SK-N-DZ (cell line): ENCODE measurements around the gene ZNF627.
"Not testable (repeated sequence)": the region's sequence is repeated elsewhere in the genome, so short reads cannot be mapped to it uniquely, and the experiment has no call there.

Source experiments
- DNase-seq: peaks from one replicate; pipeline ENCODE4 v3.0.0-alpha.2; 2015; ENCODE audit warnings: low spot score

The ZNF627 gene

DNA sequence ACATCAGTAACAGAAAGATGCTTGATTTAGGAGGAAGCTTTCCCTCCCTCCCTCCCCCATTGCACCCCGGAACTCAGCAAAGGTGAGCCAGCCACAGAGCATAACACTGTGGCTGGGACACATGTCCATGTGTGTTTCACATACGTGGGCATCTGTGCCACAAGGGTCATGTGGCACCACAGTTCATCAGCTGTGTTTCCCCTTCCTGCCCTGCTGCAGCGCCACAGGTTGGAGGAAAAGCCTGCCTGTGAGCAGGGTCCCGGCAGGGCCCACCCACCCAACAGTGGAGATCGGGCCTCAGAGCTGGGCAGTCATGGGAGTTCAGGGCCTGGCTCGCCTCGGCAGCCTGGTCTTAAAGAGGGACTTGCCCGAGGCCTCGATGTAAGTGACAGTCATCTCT, 22.6 kb upstream of the ZNF627 start:
- no peak for DNase-seq

DNA sequence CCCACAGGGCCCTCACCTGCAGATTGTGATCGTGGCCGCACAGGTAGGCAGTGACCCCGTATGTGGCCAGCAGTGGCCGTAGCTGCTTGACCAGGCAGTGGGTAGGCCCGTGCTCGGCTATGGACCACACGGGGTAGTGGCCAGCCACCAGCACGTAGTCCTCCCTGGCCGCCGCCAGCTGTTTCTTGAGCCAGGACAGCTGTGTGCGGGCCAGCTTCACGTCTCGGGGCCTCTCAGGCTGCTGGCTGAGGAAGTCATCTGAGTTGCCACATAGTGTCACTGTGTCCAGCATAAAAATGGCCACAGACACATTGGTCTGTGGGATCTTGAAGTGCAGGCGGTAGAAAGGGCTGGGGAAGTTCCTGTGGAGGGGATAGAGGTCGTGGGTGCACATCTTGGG, 21.1 kb upstream of the ZNF627 start:
- DNase-seq = no peak

DNA sequence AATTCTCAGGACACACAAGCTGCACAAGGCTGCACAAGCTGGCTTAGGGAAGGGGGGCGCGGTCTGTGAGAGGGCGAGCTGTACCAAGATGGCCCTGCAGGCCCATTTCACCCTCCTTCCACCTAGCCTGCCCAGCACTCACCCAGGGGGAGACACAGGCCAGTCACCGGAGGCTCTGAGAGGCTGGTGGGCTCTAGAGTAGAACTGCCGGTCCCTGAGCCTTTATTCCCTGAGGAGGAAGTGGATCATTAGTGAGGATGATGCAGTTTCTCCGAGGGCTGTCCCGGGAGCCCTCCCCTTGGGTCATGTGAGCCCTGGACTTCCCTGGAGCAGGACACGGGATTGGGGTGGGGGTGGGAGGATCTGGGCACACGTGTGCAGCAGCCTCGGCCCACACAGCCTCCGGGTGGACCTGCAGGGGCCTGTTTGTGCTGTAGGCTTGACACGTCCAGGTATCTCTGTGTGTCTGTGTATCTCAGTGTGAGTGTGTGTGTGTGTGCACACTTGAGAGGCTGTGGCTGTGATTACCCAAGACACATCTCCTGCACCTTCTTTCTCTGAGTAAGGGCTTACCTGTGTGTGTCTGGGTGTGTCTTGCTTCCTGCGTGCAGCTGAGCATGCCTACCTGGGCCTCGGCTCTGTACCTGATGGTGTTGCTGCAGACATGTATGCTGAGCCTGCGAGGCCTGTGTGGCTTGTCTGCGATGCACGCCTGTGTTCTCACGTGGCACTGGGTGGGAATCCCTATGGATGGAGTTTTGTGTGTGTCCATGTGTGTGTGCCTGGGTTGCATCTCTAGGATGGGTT, 19.6 kb upstream of the ZNF627 start, which contains the start of gene ACP5:
Gene ACP5, minus strand, starts transcription at position 195 of the 807 bp plus-strand sequence. CDS start 328 bp downstream, outside the sequence.
- DNase-seq = peak; percentile 46

DNA sequence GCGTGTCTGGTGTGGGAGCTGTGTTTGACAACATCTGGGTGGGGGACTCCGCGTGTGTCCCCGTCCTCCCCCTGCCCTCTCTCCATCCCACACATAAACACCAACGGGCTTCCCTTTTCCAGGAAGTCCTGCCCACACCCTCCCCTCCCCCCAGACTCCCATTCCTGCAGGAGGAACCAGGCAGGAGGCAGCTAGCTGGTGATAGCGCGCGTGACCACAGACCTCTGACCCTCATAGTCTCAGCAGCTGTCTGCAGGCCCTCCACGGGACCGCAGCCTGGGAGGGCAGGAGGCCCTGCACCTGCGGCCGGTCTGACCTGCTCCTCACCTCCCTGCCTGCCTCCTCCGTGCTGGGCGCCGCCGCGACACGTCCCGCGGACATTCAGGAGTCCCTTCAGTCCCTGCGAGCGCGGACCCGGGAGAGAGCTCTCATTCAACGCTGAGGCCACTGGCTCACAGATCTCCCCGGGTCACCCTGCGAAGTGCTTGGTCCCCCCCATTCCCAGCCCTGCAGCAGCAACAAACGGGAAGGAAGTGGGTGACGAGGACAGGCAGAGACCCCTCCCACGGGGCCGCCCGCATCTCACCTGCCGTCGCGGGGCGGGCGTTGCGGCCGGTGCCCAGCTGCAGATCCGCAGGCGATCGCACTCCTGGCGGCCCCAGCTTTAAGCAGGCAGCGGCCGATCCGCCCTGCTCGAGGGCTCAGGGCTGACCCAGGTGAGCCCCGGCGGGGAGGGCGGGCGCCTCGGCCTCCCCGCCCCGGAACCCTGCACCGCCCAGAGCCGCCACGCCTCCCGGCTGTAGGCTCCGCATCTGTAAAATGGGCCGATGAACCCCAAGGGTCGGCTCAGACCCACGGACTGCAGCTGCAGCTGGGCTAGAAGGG, 18.8 kb upstream of the ZNF627 start:
- peak; percentile 48 for DNase-seq

DNA sequence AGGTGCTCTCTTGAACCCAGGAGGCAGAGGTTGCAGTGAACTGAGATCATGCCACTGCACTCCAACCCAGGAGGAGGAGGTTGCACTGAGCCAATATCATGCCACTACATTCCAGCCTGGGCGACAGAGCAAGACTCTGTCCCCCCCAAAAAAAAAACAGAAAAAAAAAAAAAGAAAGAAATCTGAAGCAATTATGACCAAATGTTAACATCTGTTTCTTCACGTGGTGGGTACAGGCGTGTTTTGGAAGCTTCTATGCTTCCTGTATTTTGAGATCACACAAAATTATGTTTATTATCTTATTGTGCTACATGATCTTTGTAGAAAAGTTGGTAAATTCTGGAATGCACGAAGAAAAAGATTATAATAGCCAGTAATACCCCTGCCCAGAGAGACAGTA, 17.2 kb upstream of the ZNF627 start:
- DNase-seq = no peak

DNA sequence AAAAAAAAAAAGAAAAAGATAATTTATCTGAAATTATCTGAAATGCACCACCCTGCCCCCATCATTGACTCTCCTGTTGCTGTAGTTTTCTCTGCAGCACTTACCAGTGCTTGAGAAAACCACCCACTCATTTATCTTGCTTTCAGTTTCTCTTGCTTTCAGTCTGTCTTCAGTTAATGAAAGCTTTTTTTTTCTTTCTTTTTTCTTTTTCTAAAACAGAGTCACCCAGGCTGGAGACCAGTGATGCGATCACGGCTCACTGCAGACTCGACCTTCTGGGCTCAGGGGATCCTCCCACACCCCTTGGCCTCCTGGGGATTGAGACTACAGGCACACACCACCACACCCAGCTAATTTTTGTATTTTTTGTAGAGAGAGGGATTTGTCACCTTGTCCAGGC, 15.5 kb upstream of the ZNF627 start:
- DNase-seq = no peak

DNA sequence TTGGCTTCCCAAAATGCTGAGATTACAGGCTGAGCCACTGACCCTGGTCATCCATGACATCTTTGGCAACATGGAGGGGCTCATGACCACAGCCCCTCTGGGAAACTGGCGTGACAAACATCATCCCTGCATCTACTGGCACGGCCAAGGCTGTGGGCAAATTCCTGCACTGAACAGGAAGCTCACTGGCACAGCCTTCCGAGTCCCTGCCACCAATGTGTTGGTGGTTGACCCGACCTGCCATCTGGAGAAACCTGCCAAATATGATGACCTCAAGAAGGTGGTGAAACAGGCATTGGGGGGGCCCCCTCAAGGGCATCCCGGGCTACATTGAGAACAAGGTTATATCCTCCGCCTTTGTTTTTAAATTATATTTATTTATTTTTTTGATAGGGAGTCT, 11.0 kb upstream of the ZNF627 start:
- DNase-seq = no peak

DNA sequence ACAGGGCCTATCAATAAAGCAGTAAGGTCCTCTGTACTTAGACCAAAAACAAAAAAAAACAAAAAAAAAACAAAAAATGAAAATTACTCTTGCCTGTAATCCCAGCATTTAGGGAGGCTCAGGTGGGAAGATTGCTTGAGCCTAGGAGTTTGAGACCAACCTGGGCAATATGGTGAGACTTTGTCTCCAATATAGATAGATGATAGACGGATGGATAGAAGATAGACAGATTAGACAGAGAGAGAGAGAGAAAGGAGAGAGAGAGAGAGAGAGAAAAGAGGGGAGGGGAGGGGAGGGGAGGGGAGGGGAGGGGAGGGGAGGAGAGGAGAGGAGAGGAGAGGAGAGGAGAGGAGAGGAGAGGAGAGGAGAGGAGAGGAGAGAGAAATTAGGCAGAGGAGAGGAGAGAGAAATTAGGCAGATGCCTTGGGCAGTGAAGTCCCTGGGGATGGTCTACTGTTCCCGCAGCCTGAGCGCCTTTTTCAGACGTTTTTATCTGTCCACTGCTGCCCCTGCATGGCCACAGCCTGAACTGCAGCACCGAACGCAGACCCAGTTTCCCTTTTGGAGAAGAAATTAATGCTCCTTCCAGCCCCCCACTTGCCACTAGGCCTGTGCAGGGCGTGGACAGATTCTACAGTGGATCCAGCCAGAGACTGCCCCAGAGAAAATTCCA, 9.8 kb upstream of the ZNF627 start:
- peak; percentile 75 for DNase-seq

DNA sequence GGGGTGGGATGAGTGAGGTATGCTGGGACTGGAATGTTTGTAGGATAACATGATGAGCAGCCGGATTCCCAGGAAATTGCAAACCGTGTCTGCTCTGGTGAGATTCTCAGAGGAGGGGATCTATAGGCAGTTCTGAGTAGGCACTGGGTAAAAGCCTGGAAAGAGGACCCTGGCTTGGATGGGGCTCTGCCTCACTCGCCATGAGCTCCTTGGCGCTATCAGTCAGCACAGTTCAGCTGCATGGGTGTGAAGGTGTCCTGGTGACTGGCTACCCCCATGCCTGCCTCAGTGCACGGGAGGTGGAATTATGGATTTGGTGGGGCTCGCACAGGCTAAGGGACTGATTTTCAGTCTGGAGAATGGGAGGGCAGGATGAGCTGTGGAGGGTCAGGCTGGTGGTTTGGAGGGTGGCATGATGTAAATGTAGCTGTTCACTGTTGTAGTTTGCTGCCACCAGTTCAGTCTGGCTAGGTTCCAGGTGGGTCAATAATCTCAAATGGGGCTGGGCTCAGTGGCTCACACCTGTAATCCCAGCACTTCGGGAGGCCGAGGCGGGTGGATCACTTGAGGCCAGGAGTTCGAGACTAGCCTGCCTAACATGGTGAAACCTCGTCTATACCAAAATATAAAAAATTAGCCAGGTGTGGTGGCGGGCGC, 9.2 kb upstream of the ZNF627 start:
- no peak for DNase-seq

DNA sequence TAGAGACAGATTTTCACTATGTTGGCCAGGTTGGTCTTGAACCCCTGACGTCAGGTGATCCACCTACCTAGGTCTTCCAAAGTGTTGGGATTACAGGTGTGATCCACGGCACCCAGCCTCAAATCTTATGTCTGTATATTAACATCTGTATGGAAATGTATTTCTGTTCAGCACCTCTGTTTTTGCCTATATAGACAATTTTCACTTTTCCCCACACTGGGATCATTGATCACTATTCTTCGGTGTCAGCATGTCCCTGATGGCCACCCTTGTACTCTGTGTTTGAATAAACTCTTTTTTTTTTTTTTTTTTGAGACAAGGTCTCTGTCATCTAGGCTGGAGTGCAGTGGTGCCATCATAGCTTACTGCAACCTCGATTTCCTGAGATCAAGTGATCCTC, 3.2 kb upstream of the ZNF627 start:
- DNase-seq = no peak

DNA sequence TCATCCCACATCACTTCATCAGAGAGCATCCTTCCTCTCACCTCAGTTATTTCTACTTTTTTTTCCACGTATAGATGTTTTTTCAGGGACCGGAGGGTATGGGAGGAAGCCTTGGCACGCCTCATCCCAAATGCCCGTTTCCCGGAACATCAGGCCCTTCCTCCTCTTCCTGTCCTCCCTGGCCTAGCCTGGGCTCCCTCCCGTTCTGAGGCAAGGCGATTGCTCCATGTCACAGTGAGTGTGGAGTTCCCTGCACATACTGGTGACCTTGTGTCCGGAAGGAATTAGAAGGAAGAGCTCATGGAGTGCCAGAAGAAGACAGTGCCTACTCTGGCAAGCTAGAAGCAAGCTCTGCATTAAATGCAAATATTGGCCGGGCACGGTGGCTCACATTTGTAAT, 1.1 kb upstream of the ZNF627 start:
- DNase-seq = no peak

DNA sequence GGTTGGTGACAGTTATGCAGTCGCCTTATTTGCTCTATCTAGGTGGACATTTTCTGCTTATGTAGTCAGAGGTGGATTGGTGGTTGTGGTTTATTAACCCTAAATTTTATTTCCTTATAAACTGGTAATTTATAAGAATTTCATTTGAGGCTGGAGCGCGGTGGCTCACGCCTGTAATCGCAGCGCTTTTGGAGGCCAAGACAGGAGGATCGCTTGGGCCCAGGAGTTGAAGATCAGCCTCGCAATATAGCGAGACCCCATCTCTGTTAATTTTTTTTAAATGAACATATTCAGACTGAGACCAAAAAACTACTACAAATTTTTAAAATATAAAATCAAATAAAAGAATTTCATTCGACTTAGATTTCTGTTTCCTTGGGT, 810 bp downstream of the ZNF627 start:
- no peak for DNase-seq

DNA sequence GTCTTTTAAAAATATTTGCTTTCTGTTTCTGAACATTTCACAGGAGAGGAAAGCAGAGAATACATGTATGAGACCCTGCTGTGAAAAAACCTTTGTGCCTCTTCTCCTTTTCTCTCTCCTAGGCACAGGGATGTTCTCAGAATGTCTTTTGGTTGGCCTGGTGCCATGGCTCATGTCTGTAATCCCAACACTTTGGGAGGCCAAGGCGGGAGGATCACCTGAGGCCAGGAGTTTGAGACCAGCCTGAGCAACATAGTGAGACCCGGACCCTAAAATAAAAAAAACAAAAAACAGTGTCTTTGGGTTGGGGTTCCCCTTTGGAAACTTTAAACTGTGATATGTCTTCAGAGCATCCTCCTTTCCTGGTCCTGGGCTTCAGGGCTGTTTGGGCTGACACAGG, 1.5 kb downstream of the ZNF627 start:
- DNase-seq = no peak

DNA sequence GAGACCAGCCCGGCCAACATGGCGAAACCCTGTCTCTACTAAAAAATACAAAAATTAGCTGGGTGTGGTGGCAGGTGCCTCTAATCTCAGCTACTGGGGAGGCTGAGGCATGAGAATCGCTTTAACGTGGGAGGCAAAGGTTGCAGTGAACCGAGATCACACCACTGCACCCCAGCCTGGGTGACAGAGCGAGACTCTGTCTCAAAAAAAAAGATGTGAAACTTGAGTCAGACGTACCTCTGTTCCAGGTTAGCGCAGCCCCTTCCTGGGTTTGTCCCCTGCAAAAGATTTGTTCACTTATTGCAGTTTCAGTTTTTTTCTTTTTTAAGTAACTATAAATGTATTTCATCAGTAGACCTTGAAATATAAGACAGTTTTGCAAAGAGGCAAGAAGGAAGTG, 2.4 kb downstream of the ZNF627 start:
- DNase-seq = not testable (repeated sequence)

DNA sequence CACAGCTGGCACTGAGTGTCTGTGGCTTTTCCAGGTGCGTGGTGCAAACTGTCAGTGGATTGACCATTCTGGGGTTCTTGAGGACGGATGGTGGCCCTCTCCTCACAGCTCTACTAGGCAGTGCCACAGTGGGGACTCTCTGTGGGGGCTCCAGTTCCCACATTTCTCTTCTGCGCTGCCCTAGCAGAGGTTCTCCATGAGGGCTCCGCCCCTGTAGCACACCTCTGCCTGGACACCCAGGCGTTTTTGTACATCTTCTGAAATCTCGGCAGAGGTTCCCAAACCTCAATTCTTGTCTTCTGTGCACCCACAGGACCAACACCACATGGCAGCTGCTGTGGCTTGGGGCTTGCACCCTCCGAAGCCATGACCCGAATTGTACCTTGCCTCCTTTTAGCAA, 9.2 kb downstream of the ZNF627 start:
- no peak for DNase-seq

DNA sequence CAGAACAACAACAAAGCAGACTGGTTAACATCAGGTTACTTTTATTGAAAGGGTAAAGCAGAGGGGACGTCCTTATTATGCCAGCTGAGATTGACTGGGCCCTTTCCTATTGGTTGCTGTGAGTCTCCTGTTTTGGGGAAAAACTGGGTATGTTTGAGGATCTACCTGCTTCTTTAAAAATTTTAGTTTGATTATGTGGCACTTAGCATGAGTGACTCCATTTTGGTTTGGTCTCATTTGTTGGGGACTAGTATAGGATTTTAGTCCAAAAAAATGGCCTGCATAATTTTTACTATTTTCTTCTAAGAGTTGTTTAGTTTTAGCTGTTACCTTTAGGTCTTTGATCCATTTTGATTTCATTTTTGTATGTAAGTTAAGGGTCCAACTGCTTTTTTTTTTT, 14.4 kb downstream of the ZNF627 start:
- DNase-seq = no peak

DNA sequence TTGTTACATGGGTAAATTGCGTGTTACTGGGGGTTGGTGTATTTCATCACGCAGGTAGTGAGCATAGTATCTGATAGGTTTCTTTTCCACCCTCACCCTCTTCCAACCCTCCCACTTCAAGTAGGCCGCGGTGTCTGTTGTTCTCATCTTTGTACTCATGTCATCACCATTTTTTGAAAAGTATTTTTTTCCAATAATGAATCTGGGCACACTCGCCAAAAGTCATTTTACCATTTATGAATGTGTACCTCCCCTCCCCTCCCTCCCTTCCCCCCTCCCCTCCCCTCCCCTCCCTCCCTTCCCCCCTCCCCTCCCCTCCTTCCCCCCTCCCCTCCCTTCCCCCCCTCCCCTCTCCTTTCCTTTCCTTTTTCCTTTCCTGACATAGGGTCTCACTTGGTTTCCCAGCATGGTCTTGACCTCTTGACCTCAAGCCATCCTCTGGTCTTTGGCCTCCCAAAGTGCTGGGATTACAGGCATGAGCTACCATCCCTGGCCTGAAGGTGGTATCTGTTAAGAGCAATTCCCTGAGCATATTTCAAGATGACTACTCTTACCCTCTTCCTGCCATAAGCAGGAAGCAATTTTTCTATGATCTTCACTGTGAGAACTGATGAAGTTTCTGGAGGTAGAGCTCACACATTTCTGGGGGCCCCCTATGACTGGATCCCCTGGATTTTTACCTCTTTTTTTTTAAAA, 15.7 kb downstream of the ZNF627 start:
- no peak for DNase-seq

DNA sequence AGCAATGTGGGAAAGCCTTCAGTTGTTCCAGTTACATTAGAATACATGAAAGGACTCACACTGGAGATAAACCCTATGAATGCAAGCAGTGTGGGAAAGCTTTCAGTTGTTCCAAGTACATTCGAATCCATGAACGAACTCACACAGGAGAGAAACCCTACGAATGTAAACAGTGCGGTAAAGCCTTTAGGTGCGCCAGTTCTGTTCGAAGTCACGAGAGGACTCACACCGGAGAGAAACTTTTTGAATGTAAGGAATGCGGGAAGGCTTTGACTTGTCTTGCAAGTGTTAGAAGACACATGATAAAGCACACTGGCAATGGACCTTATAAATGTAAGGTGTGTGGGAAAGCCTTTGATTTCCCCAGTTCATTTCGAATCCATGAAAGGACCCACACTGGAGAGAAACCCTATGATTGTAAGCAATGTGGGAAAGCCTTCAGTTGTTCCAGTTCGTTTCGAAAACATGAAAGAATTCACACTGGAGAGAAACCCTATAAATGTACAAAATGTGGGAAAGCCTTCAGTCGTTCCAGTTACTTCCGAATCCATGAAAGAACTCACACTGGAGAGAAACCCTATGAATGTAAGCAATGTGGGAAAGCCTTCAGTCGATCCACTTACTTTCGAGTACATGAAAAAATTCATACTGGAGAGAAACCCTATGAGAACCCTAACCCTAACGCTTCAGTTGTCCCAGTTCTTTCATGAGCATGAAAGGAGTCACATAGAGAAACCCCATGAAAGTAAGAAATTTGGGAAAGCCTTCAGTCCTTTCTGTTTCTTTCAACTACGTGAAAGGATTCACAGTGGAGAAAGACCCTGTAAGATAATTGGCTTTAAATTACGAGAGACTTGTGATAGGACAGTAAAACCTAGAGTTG, 20.1 kb downstream of the ZNF627 start:
- no peak for DNase-seq

DNA sequence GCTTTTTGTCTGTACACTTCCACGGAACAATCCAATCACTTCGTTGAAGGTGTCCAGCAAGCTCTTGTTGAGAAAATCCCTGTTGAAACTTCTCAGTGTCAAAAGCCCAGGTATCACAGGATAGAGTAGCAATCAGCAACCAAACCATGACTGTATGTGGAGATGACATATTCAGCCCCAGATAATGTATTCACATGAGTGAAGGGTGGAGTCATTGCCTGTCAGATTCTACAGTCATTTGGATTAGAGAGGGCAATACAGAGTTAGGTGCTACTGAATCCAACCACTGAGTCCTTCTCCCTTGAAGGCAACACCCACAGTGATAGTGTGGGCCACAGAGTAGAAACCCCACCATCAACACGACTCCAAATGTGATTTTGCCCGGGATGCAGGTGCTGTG, 23.3 kb downstream of the ZNF627 start:
- DNase-seq = no peak

DNA sequence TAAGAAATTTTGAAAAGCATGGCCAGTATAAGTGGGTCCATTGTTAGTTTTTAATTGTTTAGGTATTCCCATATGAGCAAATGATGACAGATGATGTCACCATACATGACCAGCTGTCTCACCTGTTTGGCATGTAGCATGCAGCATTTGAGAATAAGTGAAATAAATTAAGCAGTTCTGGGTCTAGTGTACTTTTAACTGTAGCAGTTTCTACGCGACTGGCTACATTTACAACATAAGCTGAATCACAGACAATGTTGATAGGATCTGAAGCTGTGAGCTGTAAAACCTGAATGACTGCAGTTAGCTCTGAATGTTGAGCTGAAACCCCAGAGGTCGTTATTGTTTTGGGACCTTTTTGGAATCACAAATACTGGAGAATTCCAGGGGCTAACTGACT, 25.1 kb downstream of the ZNF627 start:
- not testable (repeated sequence) for DNase-seq
